ENCODE results near the gene SNRPD3. TPM values are rescaled to one million over a fixed set of nuclear protein-coding genes. Genes with fewer than 3 reads are reported as not detected.
"Not testable (repeated sequence)": the region's sequence is repeated elsewhere in the genome, so short reads cannot be mapped to it uniquely, and the experiment has no call there.

The SNRPD3 gene
- total RNA-seq, 4 donors from 2014 or later: 63.8 to 110 (median 87.6) TPM

DNA sequence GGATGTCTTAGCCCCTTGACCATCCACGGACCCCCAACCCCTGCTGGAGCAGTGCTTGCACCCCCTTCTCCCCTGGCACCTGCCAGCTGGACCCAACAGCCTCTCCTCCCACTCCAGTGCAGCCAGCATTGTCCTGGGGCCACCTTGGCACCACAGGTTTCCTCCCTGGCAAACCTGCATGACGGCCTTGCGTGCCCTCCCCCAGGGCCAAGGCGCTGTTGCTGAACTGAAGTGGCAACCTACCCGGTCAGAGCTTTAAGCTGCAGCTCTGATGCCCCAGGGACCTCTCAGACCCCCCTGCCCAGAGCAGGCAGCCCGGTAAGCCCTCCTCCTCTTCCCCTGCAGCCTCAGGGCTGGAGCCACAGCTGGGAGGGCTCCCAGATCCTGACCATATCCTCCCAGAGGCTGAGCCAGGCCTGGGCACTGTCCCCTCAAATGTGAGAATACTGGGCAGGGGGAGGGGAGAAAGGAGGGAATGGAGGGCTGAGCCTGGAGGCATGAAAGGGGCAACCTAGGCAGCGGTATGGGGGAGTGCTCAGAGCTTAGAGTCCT is 38.8 kb downstream of the SNRPD3 start:
- Histone ChIP-seq H3K27me3 (no peaks in the 10 kb centered on the region), H3K9me3 (no peaks in the 10 kb centered on the region), H3K36me3 (peaks cover 0 to 1% (median under 1%) of the 10 kb centered on the region in 4 donors), H3K4me1 (peaks cover 10 to 29% (median 20%) of the 10 kb centered on the region in 4 donors), H3K4me3 (no peak overlapping the region), H3K27ac (replicated peaks in 1 of 4) (no peak overlapping the region)
- DNase-seq (ENCODE audit: extremely low spot score): no peak
- intact Hi-C loops (cut with DNase I): no loop called here
- TF ChIP-seq POLR2AphosphoS5 (IDR thresholded peaks at IDR 0.05): no peak
- TF ChIP-seq, protein P1, sequence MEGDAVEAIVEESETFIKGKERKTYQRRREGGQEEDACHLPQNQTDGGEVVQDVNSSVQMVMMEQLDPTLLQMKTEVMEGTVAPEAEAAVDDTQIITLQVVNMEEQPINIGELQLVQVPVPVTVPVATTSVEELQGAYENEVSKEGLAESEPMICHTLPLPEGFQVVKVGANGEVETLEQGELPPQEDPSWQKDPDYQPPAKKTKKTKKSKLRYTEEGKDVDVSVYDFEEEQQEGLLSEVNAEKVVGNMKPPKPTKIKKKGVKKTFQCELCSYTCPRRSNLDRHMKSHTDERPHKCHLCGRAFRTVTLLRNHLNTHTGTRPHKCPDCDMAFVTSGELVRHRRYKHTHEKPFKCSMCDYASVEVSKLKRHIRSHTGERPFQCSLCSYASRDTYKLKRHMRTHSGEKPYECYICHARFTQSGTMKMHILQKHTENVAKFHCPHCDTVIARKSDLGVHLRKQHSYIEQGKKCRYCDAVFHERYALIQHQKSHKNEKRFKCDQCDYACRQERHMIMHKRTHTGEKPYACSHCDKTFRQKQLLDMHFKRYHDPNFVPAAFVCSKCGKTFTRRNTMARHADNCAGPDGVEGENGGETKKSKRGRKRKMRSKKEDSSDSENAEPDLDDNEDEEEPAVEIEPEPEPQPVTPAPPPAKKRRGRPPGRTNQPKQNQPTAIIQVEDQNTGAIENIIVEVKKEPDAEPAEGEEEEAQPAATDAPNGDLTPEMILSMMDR (IDR thresholded peaks at IDR 0.05): no peak
- TF ChIP-seq EP300 (IDR thresholded peaks at IDR 0.05): no peak
- no peak for TF ChIP-seq POLR2A (IDR thresholded peaks at IDR 0.05; ENCODE audit: low read depth)
- 100% methylated on average over 3 of the region's 7 CpGs for WGBS

DNA sequence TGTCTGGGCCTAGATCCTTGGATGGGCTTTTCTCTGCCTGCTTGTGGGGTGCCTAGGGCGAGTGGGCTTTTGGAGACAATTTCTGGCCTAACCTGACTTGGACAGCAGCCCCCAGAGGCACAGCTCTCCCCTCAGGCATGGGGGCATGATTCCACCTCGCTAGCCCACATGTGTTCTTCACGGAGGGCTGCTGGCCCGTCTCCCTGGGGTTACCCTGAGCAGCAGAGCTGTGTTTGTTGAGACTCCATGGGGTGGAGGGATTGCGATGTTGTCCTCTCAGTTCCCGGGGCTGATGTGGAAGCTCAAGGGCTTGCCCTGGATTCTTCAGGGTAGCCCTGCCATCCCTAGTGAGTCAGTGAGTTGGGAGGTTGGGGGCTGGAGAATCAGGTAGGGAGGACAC is 39.4 kb downstream of the SNRPD3 start:
- no peaks in the 10 kb centered on the region for H3K27me3 ChIP-seq
- 100% methylated on average over 1 of the region's 6 CpGs for WGBS
- no peak for DNase-seq (ENCODE audit: extremely low spot score)
- H3K36me3 ChIP-seq: no peaks in the 10 kb centered on the region
- no peak overlapping the region for H3K4me3 ChIP-seq
- no peak for TF ChIP-seq POLR2AphosphoS5 (IDR thresholded peaks at IDR 0.05)
- TF ChIP-seq, protein P1 (IDR thresholded peaks at IDR 0.05): no peak
- no peak for TF ChIP-seq EP300 (IDR thresholded peaks at IDR 0.05)
- TF ChIP-seq POLR2A (IDR thresholded peaks at IDR 0.05; ENCODE audit: low read depth): no peak
- H3K4me1 ChIP-seq: peaks cover 10 to 29% (median 20%) of the 10 kb centered on the region in 4 donors
- H3K27ac ChIP-seq (replicated peaks in 1 of 4): no peak overlapping the region
- intact Hi-C loops (cut with DNase I): no loop called here
- H3K9me3 ChIP-seq: no peaks in the 10 kb centered on the region

DNA sequence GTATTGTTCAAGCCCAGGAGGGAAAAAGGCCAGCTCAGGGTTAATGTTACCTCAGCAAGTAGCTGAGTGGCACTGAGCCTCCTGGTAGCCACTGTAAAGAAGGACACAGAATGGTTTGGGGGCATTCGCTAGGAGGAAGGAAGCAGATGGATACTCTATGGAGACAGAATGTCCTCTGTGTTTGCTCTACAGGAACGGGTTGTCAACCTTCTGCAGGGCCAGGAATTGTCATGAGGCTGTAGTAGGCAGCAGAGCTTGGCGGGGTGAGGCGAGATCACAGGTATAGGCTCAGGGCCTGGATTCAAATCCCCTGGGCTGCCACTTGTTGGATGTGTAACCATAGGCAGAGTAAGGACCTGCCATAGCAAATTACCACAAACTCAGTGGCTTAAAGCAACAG is 40.1 kb downstream of the SNRPD3 start:
- Histone ChIP-seq H3K36me3 (no peaks in the 10 kb centered on the region), H3K27ac (replicated peaks in 1 of 4) (no peak overlapping the region), H3K27me3 (no peaks in the 10 kb centered on the region), H3K9me3 (no peaks in the 10 kb centered on the region), H3K4me3 (no peak overlapping the region), H3K4me1 (peaks cover 10 to 29% (median 20%) of the 10 kb centered on the region in 4 donors)
- 85% methylated on average over 4 of the region's 4 CpGs for whole genome bisulfite sequencing
- no peak for DNase-seq (ENCODE audit: extremely low spot score)
- TF ChIP-seq POLR2A (IDR thresholded peaks at IDR 0.05; ENCODE audit: low read depth) (no peak), POLR2AphosphoS5 (IDR thresholded peaks at IDR 0.05) (no peak), EP300 (IDR thresholded peaks at IDR 0.05) (no peak)
- TF ChIP-seq, protein P1 (IDR thresholded peaks at IDR 0.05): no peak
- intact Hi-C loops (cut with DNase I): no loop called here

DNA sequence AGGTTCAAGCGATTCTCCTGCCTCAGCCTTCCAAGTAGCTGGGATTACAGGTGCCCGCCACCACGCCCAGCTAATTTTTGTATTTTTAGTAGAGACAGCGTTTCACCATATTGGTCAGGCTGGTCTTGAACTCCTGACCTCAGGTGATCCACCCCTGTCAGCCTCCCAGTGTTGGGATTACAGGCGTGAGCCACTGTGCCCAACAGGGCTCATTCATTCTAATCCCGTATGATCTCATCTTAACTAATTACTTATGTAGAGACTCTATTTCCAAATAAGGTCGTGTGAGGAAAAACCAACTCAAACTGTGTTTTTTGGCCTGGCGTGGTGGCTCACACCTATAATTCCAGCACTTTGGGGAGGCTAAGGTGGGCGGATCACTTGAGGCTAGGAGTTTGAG is 41.3 kb downstream of the SNRPD3 start:
- peaks cover 13 to 24% (median 19%) of the 10 kb centered on the region in 4 donors for H3K4me1 ChIP-seq
- H3K27ac ChIP-seq (replicated peaks in 1 of 4); H3K27me3 ChIP-seq; H3K36me3 ChIP-seq; intact Hi-C loops (cut with DNase I); DNase-seq (ENCODE audit: extremely low spot score); H3K4me3 ChIP-seq; H3K9me3 ChIP-seq: not testable (repeated sequence)
- 91% methylated on average over 9 of the region's 9 CpGs for WGBS

DNA sequence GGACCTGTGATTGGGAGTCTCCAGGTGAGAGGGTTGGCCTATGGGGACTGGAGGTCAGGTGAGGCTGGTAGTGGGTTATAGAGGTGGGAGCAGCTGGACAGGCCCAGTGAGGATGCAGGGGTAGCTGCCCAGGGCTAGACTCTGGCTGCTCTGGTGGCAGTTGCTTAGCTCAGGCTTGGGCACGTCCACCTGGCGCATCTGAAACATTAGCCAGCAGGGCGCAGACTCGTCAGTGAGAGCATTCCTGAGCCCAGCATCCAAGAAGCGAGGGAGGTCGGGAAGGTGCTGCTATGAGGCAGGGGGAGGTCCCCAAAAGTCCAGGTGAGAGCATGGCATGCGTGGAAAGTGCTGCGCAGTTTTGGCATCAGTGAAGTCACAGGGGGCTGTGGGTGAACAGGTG is 43.7 kb downstream of the SNRPD3 start:
- intact Hi-C loops (cut with DNase I): no loop called here
- no peak for DNase-seq (ENCODE audit: extremely low spot score)

DNA sequence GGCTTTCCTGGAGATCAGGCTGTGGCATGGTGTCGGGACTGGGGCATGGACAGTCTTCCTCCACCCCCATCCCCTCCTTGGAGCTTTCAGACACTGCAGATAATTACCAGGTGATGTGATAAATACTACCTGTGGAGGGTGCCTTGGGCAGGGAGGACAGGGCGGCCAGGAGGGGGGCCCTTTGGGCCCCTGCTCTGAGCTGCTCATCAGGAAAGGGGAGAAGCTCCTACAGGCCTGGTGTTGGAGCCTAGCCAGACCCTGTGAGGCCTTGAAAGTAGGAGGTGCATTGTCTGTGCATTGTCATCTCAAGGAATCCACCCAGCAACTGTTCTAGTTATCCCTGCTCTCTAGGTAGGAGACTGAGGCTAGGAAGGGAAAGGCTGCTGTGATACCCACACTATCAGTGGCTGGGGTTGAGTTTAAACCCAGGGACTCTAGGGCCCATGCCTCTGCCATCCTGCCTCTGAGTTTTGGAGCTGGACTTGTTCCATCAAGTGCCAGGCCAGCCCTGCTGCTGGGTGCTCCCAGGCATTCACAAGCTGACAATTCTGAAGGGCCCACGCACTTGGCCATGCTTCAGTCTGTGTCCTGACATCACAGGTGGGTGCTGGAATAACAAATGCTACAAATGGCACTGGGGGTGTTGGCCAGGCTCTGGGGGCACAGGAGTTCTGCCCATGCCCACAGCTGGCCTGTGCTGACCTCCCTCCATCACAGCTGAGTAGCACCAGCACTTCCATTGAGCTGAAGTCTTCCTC is 44.3 kb downstream of the SNRPD3 start:
- intact Hi-C loops (cut with DNase I); H3K27ac ChIP-seq (replicated peaks in 1 of 4); H3K36me3 ChIP-seq; H3K4me3 ChIP-seq; H3K27me3 ChIP-seq; DNase-seq (ENCODE audit: extremely low spot score); H3K9me3 ChIP-seq: not testable (repeated sequence)
- 100% methylated on average over 3 of the region's 3 CpGs for WGBS
- peaks cover 7 to 21% (median 15%) of the 10 kb centered on the region in 4 donors for H3K4me1 ChIP-seq

More for the DNA sequence above, 43.7 kb downstream of the SNRPD3 start:
- 90% methylated on average over 8 of the region's 8 CpGs for WGBS
- Histone ChIP-seq H3K36me3 (no peaks in the 10 kb centered on the region), H3K9me3 (no peaks in the 10 kb centered on the region), H3K4me3 (no peak overlapping the region), H3K4me1 (peaks cover 7 to 21% (median 15%) of the 10 kb centered on the region in 4 donors), H3K27ac (replicated peaks in 1 of 4) (no peak overlapping the region), H3K27me3 (no peaks in the 10 kb centered on the region)
- TF ChIP-seq POLR2A (IDR thresholded peaks at IDR 0.05; ENCODE audit: low read depth): no peak
- TF ChIP-seq POLR2AphosphoS5 (IDR thresholded peaks at IDR 0.05): no peak
- TF ChIP-seq EP300 (IDR thresholded peaks at IDR 0.05): no peak
- TF ChIP-seq, protein P1 (IDR thresholded peaks at IDR 0.05): no peak
